Measurements from ENCODE around the gene GPR18. TPM values are rescaled to one million over a fixed set of nuclear protein-coding genes. Genes with fewer than 3 reads are reported as not detected.

Gene GPR18
- polyA plus RNA-seq, 3 donors = 1.7 to 3.8 (median 2.2) TPM

DNA sequence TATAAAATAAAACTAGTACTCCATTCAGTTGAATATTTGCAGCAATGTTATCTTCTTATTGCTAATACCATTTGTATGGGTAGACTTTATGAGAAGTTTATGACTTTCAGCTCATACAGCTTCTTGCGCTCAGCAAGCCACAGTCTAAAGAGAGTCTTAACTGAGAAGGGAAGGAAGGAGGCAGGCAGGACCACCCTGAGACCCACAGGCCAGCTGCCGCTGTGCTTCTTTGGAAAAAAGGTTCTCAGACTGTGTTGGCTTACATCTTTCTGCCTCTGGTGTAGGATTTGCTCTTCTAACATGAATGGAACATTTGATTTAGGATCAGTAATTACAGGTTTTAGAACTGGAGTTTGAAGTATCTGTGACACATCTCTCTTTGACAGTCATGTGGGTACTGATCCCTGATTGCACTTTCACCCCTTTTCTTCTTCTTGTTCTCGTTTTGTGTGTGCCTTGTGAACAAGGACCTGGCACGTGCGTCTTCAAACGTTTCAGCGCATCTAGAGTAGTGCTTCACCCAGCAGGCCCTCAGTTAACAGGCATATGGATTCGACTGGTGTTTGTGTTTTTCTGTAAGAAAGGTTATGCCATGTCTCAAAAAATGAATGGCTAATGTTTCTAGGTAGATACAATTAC, 7.1 kb upstream of the GPR18 start:
- H3K9me3 Mint-ChIP-seq = no peaks in the 10 kb centered on the region
- no peak overlapping the region for H3K9ac ChIP-seq (ENCODE audit: insufficient read depth, low read length, poor library complexity, severe bottlenecking)
- H3K27me3 Mint-ChIP-seq (ENCODE audit: low read depth in 3 of 3) = peaks cover 0 to under 1% (median 0%) of the 10 kb centered on the region in 3 donors
- no peak overlapping the region for H3K4me3 ChIP-seq (replicated peaks in 1 of 3; ENCODE audit: low read depth in 2 of 3, low read length in 3 of 3)
- H3K36me3 Mint-ChIP-seq = peaks cover 38 to 45% of the 10 kb centered on the region in 2 donors
- no peaks in the 10 kb centered on the region for H3K9me3 ChIP-seq (replicated peaks in 1 of 2; ENCODE audit: control insufficient read depth in 1 of 2, insufficient read depth in 1 of 2, low read length in 2 of 2)
- no peak overlapping the region for H3K4me2 ChIP-seq (replicated peaks; ENCODE audit: extremely low read depth, low read length, poor library complexity, severe bottlenecking)
- TF ChIP-seq, protein P1, sequence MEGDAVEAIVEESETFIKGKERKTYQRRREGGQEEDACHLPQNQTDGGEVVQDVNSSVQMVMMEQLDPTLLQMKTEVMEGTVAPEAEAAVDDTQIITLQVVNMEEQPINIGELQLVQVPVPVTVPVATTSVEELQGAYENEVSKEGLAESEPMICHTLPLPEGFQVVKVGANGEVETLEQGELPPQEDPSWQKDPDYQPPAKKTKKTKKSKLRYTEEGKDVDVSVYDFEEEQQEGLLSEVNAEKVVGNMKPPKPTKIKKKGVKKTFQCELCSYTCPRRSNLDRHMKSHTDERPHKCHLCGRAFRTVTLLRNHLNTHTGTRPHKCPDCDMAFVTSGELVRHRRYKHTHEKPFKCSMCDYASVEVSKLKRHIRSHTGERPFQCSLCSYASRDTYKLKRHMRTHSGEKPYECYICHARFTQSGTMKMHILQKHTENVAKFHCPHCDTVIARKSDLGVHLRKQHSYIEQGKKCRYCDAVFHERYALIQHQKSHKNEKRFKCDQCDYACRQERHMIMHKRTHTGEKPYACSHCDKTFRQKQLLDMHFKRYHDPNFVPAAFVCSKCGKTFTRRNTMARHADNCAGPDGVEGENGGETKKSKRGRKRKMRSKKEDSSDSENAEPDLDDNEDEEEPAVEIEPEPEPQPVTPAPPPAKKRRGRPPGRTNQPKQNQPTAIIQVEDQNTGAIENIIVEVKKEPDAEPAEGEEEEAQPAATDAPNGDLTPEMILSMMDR (IDR thresholded peaks at IDR 0.05) = no peak
- H3K4me1 Mint-ChIP-seq = peaks cover 50% of the 10 kb centered on the region
- intact Hi-C loops (cut with micrococcal nuclease) = loop anchor here (2.0 to 10.0 kb wide), 4 partner anchors 86 to 172 kb away; no protein-coding TSS in a partner anchor
- no peak overlapping the region for H3K27ac ChIP-seq (ENCODE audit: low read depth in 1 of 2, low read length in 2 of 2)
- peak overlapping the region in 2 of 7 donors; percentile 7 to 73 for H3K27ac Mint-ChIP-seq
- whole genome bisulfite sequencing (ENCODE audit: insufficient coverage) = 73% methylated on average over 1 of the region's 8 CpGs
- no peak overlapping the region for H2AFZ ChIP-seq (ENCODE audit: insufficient read depth, low read depth, low read length, poor library complexity, severe bottlenecking)
- H4K20me1 ChIP-seq (ENCODE audit: insufficient read depth, low read length) = peaks cover 3% of the 10 kb centered on the region
- DNase-seq = no peak
- no peaks in the 10 kb centered on the region for H3K27me3 ChIP-seq (ENCODE audit: control insufficient read depth in 2 of 2, insufficient read depth in 2 of 2, low read length in 2 of 2)
- peaks cover 83% of the 10 kb centered on the region for H3K79me2 ChIP-seq (ENCODE audit: insufficient read depth, low read length)
- H3K36me3 ChIP-seq (replicated peaks in 1 of 2; ENCODE audit: control insufficient read depth in 1 of 2, insufficient read depth in 2 of 2, low read length in 2 of 2) = peaks cover 7 to 31% of the 10 kb centered on the region in 2 donors
- H3K4me3 Mint-ChIP-seq = no peak overlapping the region
- peaks cover 24 to 45% of the 10 kb centered on the region in 2 donors for H3K4me1 ChIP-seq (ENCODE audit: control insufficient read depth in 1 of 2, insufficient read depth in 2 of 2, low read length in 2 of 2)

DNA sequence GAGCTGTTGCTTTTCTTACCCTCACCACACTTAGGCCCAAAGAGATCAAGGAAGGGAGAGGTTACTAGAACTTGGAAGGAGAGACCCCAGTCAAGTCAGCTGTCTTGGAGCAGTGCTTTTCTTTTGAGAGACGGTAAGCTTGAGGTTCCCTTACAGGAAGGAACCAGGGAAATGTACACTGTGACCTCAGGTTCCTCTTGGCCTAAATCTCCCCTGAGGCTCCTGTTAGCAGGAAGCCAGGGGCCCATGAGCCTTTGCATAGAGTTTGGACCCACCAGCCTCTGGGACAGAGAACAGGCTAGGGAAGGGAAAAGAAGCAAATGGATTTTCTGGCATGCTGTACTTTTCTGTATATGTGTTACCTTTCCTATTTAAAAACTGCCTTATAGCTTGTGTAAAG, 5.9 kb upstream of the GPR18 start:
- H4K20me1 ChIP-seq (ENCODE audit: insufficient read depth, low read length) = peaks cover 3% of the 10 kb centered on the region
- no peaks in the 10 kb centered on the region for H3K27me3 Mint-ChIP-seq (ENCODE audit: low read depth in 3 of 3)
- no peak overlapping the region for H3K4me2 ChIP-seq (replicated peaks; ENCODE audit: extremely low read depth, low read length, poor library complexity, severe bottlenecking)
- no peak overlapping the region for H3K9ac ChIP-seq (ENCODE audit: insufficient read depth, low read length, poor library complexity, severe bottlenecking)
- peaks cover 31 to 49% of the 10 kb centered on the region in 2 donors for H3K4me1 ChIP-seq (ENCODE audit: control insufficient read depth in 1 of 2, insufficient read depth in 2 of 2, low read length in 2 of 2)
- H3K9me3 Mint-ChIP-seq = no peaks in the 10 kb centered on the region
- H3K36me3 ChIP-seq (replicated peaks in 1 of 2; ENCODE audit: control insufficient read depth in 1 of 2, insufficient read depth in 2 of 2, low read length in 2 of 2) = peaks cover 7 to 31% of the 10 kb centered on the region in 2 donors
- peaks cover 43 to 53% of the 10 kb centered on the region in 2 donors for H3K36me3 Mint-ChIP-seq
- peak overlapping the region in 5 of 7 donors; percentile 13 to 87 (median 76) for H3K27ac Mint-ChIP-seq
- DNase-seq = peak in 2 of 3 donors; percentile 33 to 44
- peaks cover 92% of the 10 kb centered on the region for H3K79me2 ChIP-seq (ENCODE audit: insufficient read depth, low read length)
- H3K4me3 ChIP-seq (replicated peaks in 1 of 3; ENCODE audit: low read depth in 2 of 3, low read length in 3 of 3) = no peak overlapping the region
- H3K4me3 Mint-ChIP-seq = no peak overlapping the region
- intact Hi-C loops (cut with micrococcal nuclease) = loop anchor here (2.0 to 10.0 kb wide), 4 partner anchors 37 to 173 kb away; no protein-coding TSS in a partner anchor
- H3K4me1 Mint-ChIP-seq = peaks cover 55% of the 10 kb centered on the region
- no peaks in the 10 kb centered on the region for H3K27me3 ChIP-seq (ENCODE audit: control insufficient read depth in 2 of 2, insufficient read depth in 2 of 2, low read length in 2 of 2)
- no CpG with 5 or more reads among the region's 1 CpG for WGBS (ENCODE audit: insufficient coverage)
- H3K9me3 ChIP-seq (replicated peaks in 1 of 2; ENCODE audit: control insufficient read depth in 1 of 2, insufficient read depth in 1 of 2, low read length in 2 of 2) = no peaks in the 10 kb centered on the region
- TF ChIP-seq, protein P1 (IDR thresholded peaks at IDR 0.05) = no peak
- H3K27ac ChIP-seq (ENCODE audit: low read depth in 1 of 2, low read length in 2 of 2) = peak overlapping the region; percentile 9 to 52
- H2AFZ ChIP-seq (ENCODE audit: insufficient read depth, low read depth, low read length, poor library complexity, severe bottlenecking) = no peak overlapping the region

Data from CD14-positive monocyte (primary cell).